CD14-positive monocyte (primary cell): ENCODE measurements around the gene STRN. TPM values are rescaled to one million over a fixed set of nuclear protein-coding genes. Genes with fewer than 3 reads are reported as not detected.

ENCODE experiments used
- DNase-seq, 3 donors: peaks; one replicate each; pipeline ENCODE4 v3.0.0-alpha.2; 2011 to 2022
- H2AFZ ChIP-seq: 2 replicates; pipeline ENCODE4 v1.6.0; 2012; ENCODE audit warnings: mild to moderate bottlenecking, low read depth, low read length, inconsistent platforms; ENCODE audit not compliant: insufficient read depth, poor library complexity, severe bottlenecking
- H3K27ac ChIP-seq, 2 donors: 1 replicate in 1 of 2; 2 replicates in 1 of 2; pipeline ENCODE4 v1.5.1; 2012 to 2013; ENCODE audit warnings: low read length in 2 of 2, control low read depth in 1 of 2, inconsistent platforms in 1 of 2, low read depth in 1 of 2, mild to moderate bottlenecking in 1 of 2
- H3K27me3 ChIP-seq, 2 donors: one replicate each; pipeline versions ENCODE4 v1.6.0 to v1.6.1; 2011 to 2013; ENCODE audit warnings: low read length in 2 of 2; ENCODE audit not compliant: control insufficient read depth in 2 of 2, insufficient read depth in 2 of 2
- H3K36me3 ChIP-seq, 2 donors: replicated peaks in 1 of 2; 1 replicate in 1 of 2; 2 replicates in 1 of 2; pipeline versions ENCODE4 v1.5.1 to v1.6.1; 2012 to 2013; ENCODE audit warnings: low read length in 2 of 2, control low read depth in 1 of 2, inconsistent platforms in 1 of 2, mild to moderate bottlenecking in 1 of 2; ENCODE audit not compliant: insufficient read depth in 2 of 2, control insufficient read depth in 1 of 2
- H3K4me1 ChIP-seq, 2 donors: 1 replicate in 1 of 2; 2 replicates in 1 of 2; pipeline versions ENCODE4 v1.5.1 to v1.6.1; 2012 to 2013; ENCODE audit warnings: low read length in 2 of 2, control low read depth in 1 of 2, inconsistent platforms in 1 of 2, mild to moderate bottlenecking in 1 of 2, moderate library complexity in 1 of 2; ENCODE audit not compliant: insufficient read depth in 2 of 2, control insufficient read depth in 1 of 2
- H3K4me2 ChIP-seq: replicated peaks from 2 replicates; pipeline ENCODE3; 2012; ENCODE audit warnings: low read length, moderate library complexity, mild to moderate bottlenecking; ENCODE audit not compliant: poor library complexity, severe bottlenecking; ENCODE audit errors: extremely low read depth
- H3K4me3 ChIP-seq, 3 experiments: fragments of 200-600 bp in 1 of 3; sonication (generic) in 1 of 3; replicated peaks in 1 of 3; 1 replicate in 2 of 3; 2 replicates in 1 of 3; pipeline ENCODE4 v1.5.1; 2011 to 2013; ENCODE audit warnings: low read length in 3 of 3, mild to moderate bottlenecking in 3 of 3, control low read depth in 2 of 3, low read depth in 2 of 3, inconsistent platforms in 1 of 3, moderate library complexity in 1 of 3
- H3K79me2 ChIP-seq: 2 replicates; pipeline ENCODE4 v1.6.0; 2012; ENCODE audit warnings: mild to moderate bottlenecking, control low read depth, inconsistent platforms, low read length, moderate library complexity; ENCODE audit not compliant: insufficient read depth
- H3K9ac ChIP-seq: 2 replicates; pipeline ENCODE4 v1.6.0; 2017; ENCODE audit warnings: low read length, mild to moderate bottlenecking; ENCODE audit not compliant: insufficient read depth, poor library complexity, severe bottlenecking
- H3K9me3 ChIP-seq, 2 donors: replicated peaks in 1 of 2; 1 replicate in 1 of 2; 2 replicates in 1 of 2; pipeline versions ENCODE4 v1.5.1 to v1.6.1; 2012 to 2013; ENCODE audit warnings: low read length in 2 of 2, control low read depth in 1 of 2; ENCODE audit not compliant: control insufficient read depth in 1 of 2, insufficient read depth in 1 of 2
- H4K20me1 ChIP-seq: 2 replicates; pipeline ENCODE4 v1.6.0; 2012; ENCODE audit warnings: mild to moderate bottlenecking, low read length, control low read depth, moderate library complexity; ENCODE audit not compliant: insufficient read depth
- H3K27ac Mint-ChIP-seq, 7 donors: one replicate each; pipeline ENCODE4 v1.8.0; 2020; ENCODE audit warnings: mild to moderate bottlenecking in 7 of 7, mixed read lengths in 7 of 7, moderate library complexity in 6 of 7, inconsistent platforms in 2 of 7
- H3K27me3 Mint-ChIP-seq, 3 donors: one replicate each; pipeline ENCODE4 v1.8.0; 2021 to 2022; ENCODE audit warnings: low read depth in 3 of 3, mild to moderate bottlenecking in 3 of 3, mixed read lengths in 3 of 3, moderate library complexity in 3 of 3, inconsistent platforms in 1 of 3
- H3K36me3 Mint-ChIP-seq, 2 donors: one replicate each; pipeline ENCODE4 v1.8.0; 2020; ENCODE audit warnings: mixed read lengths in 2 of 2, inconsistent platforms in 1 of 2, mild to moderate bottlenecking in 1 of 2
- H3K4me1 Mint-ChIP-seq: one replicate; pipeline ENCODE4 v1.8.0; 2020; ENCODE audit warnings: mild to moderate bottlenecking, mixed read lengths
- H3K4me3 Mint-ChIP-seq, 2 donors: one replicate each; pipeline ENCODE4 v1.8.0; 2020; ENCODE audit warnings: mild to moderate bottlenecking in 2 of 2, mixed read lengths in 2 of 2, moderate library complexity in 1 of 2
- H3K9me3 Mint-ChIP-seq, 7 donors: one replicate each; pipeline ENCODE4 v1.8.0; 2020 to 2022; ENCODE audit warnings: mixed read lengths in 7 of 7, mild to moderate bottlenecking in 6 of 7, moderate library complexity in 6 of 7, inconsistent platforms in 2 of 7
- WGBS: methylation state at CpG from one replicate; pipeline ENCODE4 v1.1.5; 2013; ENCODE audit warnings: missing lambda C conversion rate; ENCODE audit not compliant: insufficient coverage; 5-methylcytosine and 5-hydroxymethylcytosine counted together
- intact Hi-C, 2 donors: fragments of 100-400 bp; cut with micrococcal nuclease; formaldehyde crosslinking; loops; one replicate each; pipeline versions ENCODE4 v1.15.0 to v1.15.1; 2023
- polyA plus RNA-seq, 3 donors: library from polyadenylated mRNA; depleted of rRNA in 1 of 3; unstranded in 2 of 3; stranded (reverse) in 1 of 3; fragments of 300-500 nt in 2 of 3; fragments of >200 nt in 1 of 3; fragmentation: Illumina TruSeq in 2 of 3; gene quantifications; 1 replicate in 2 of 3; 2 replicates in 1 of 3; pipeline ENCODE4 v1.2.3, GENCODE V29; 2012 to 2021
- TF ChIP-seq, protein P1 (sequence below): fragments of 200-600 bp; IDR thresholded peaks from one replicate; pipeline ENCODE4 v1.8.0; 2022; ENCODE audit warnings: antibody characterized with exemption, mild to moderate bottlenecking

The STRN gene
- polyA plus RNA-seq, 3 donors: 7.0 to 15.7 (median 10.7) TPM

DNA sequence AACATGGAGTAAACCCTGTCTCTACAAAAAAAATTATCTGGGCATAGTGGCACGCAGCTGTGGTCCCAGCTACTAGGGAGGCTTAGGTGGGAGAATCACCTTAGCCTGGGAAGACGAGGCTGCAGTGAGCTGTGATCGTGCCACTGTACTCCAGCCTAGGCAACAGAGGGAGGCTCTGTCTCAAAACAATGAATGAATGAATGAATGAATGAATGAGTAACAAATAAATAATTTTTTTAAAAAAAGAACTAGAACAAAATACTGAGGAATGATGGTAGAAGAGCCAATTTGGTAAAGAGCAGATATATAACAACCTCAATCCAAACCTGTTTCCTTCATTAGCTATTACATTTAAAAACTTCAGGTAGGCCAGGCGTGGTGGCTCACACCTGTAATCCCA, 60.1 kb downstream of the STRN start:
- no CpG with 5 or more reads among the region's 4 CpGs for WGBS
- Mint-ChIP-seq H3K9me3 (no peaks in the 10 kb centered on the region), H3K4me3 (no peak overlapping the region), H3K4me1 (no peaks in the 10 kb centered on the region), H3K27ac (peak overlapping the region in 1 of 7 donors; percentile 15), H3K27me3 (no peaks in the 10 kb centered on the region), H3K36me3 (peaks cover 23 to 40% of the 10 kb centered on the region in 2 donors)
- Histone ChIP-seq H3K4me3 (no peak overlapping the region), H4K20me1 (peaks cover 7% of the 10 kb centered on the region), H3K4me1 (no peaks in the 10 kb centered on the region), H2AFZ (no peak overlapping the region), H3K9ac (no peak overlapping the region), H3K36me3 (peaks cover 12 to 23% of the 10 kb centered on the region in 2 donors), H3K27me3 (no peaks in the 10 kb centered on the region), H3K79me2 (no peaks in the 10 kb centered on the region), H3K27ac (no peak overlapping the region), H3K4me2 (no peak overlapping the region), H3K9me3 (no peaks in the 10 kb centered on the region)
- TF ChIP-seq, protein P1, sequence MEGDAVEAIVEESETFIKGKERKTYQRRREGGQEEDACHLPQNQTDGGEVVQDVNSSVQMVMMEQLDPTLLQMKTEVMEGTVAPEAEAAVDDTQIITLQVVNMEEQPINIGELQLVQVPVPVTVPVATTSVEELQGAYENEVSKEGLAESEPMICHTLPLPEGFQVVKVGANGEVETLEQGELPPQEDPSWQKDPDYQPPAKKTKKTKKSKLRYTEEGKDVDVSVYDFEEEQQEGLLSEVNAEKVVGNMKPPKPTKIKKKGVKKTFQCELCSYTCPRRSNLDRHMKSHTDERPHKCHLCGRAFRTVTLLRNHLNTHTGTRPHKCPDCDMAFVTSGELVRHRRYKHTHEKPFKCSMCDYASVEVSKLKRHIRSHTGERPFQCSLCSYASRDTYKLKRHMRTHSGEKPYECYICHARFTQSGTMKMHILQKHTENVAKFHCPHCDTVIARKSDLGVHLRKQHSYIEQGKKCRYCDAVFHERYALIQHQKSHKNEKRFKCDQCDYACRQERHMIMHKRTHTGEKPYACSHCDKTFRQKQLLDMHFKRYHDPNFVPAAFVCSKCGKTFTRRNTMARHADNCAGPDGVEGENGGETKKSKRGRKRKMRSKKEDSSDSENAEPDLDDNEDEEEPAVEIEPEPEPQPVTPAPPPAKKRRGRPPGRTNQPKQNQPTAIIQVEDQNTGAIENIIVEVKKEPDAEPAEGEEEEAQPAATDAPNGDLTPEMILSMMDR: no peak
- intact Hi-C loops: no loop called here
- no peak for DNase-seq

DNA sequence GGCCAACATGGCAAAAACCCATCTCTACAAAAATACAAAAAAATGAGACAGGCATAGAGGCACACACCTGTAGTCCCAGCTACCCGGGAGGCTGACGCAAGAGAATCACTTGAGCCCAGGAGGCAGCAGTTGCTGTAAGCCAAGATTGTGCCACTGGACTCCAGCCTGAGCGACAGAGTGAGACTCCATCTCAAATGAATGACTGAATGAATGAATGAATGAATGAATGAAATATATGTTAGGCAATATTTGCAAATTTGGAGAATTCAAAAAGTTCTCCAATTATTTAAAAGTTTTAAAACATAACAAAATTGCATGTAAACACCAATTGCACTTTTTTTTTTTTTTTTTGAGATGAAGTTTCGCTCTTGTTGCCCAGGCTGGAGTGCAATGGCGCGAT, 61.7 kb downstream of the STRN start:
- Histone ChIP-seq H4K20me1 (peaks cover 7% of the 10 kb centered on the region), H3K4me1 (no peaks in the 10 kb centered on the region), H3K4me2 (no peak overlapping the region), H3K9me3 (no peaks in the 10 kb centered on the region), H3K9ac (no peak overlapping the region), H3K36me3 (peaks cover 18 to 31% of the 10 kb centered on the region in 2 donors), H3K27ac (no peak overlapping the region), H2AFZ (no peak overlapping the region), H3K79me2 (no peaks in the 10 kb centered on the region), H3K27me3 (no peaks in the 10 kb centered on the region), H3K4me3 (no peak overlapping the region)
- Mint-ChIP-seq H3K4me1 (no peaks in the 10 kb centered on the region), H3K4me3 (no peak overlapping the region), H3K27ac (peak overlapping the region in 2 of 7 donors; percentile 18 to 42), H3K9me3 (no peaks in the 10 kb centered on the region), H3K27me3 (no peaks in the 10 kb centered on the region), H3K36me3 (peaks cover 29 to 45% of the 10 kb centered on the region in 2 donors)
- intact Hi-C loops: no loop called here
- TF ChIP-seq, protein P1: no peak
- no CpG with 5 or more reads among the region's 6 CpGs for WGBS
- no peak for DNase-seq
